RPMI8226 (cell line): ENCODE measurements around the gene GPR31.

Experiments
- DNase-seq: peaks from one replicate; pipeline ENCODE4 v3.0.0-alpha.2; 2015

GPR31 gene

GRCh38 chr6:167116109-167116837 is 41.5 kb downstream of the GPR31 start:
- DNase-seq: no peak

DNA sequence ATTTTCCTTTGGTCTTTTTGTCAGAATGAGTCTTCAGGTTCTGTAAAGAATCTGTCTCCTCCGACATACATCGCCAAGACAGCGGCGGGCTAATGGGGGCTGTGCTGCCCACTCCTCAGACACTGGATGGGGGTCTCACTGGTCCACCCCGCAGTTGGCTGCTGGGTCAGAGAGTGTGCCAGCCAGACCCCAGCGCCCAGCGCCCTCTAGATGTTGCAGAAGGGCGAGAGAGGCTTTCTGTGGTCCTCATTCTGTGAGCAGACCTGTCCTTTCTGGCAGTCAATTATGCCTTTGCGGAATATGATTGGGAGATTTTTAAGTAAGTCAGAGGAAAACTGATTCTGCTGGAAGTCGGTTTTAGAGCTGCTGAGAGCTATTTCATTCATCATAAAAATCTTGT is 42.7 kb downstream of the GPR31 start:
- no peak for DNase-seq

GRCh38 chr6:167113935-167114910 is 43.6 kb downstream of the GPR31 start:
- no peak for DNase-seq

DNA sequence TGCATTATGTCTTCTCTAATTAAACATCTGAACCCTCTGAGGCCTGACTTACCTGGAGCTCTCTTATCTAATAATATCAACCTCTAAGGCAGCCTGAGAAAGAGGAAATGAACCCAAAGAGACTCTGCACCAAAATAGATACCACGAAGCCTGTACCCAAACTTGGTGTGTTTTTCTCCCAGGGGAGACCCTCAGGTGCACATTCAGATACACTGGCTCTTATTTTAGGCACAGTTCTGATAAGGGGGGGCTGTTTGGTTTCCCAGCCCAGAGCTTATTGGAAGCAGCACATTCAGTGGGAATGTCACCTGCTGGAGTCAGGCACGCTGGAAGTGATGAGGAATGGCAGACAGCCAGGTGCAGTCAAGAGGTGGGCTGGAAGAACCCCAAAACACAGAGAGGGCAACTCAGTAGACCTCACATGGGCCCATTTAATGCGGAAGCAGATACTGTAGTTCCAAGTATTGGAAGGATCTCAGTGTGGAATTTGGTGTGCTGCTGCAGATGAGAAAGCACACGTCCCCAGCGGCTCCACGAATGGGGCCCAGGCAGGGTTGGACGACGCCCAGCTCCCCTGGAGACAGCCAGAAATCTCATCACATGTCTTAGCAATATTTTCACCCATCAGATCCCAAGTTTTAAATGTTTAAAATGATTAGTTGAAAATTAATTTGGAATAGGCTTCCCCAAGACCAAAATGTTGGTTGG is 44.6 kb downstream of the GPR31 start:
- peak; percentile 25 for DNase-seq

GRCh38 chr6:167112421-167112820 is 45.4 kb downstream of the GPR31 start:
- no peak for DNase-seq

- no peak for DNase-seq
Observed at GRCh38 chr6:167111597-167111996, 46.2 kb downstream of the GPR31 start.

DNA sequence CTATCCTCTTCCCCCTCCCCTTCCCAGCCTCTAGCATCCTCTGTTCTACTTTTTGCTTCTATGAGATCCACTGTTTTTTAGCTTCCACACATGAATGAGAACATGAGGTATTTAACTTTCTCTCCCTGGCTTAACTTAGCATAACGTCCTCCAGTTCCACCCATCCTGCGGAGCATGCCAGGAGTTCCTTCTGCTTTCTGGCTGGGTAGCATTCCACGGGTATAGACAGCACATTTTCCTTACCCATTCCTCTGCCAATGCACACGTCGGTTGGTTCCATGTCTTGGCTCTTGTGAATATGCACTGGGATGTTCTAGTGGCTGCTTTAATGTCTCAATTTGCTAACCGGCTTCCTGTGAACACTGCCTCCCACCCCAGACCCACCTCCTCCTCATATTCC is 48.1 kb downstream of the GPR31 start:
- no peak for DNase-seq

DNA sequence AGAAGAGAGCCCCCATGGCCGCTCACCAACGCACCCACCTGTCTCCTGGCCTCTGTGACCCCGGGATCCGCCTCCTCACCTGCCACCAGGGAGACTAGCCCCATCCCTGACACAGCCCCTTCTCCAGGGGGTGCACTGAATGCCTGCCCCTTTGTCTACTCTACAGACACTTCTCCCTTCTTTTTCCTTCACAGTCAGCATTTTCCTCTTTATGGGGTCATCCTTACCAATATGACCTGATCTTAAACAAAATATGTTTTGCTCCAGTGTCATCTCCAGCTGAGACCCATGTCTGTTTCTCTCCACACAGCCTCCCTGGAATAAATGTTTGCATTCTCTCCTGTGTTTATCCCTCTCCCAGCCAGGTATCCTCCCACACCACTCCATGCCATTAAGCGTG is 49.5 kb downstream of the GPR31 start:
- no peak for DNase-seq

DNA sequence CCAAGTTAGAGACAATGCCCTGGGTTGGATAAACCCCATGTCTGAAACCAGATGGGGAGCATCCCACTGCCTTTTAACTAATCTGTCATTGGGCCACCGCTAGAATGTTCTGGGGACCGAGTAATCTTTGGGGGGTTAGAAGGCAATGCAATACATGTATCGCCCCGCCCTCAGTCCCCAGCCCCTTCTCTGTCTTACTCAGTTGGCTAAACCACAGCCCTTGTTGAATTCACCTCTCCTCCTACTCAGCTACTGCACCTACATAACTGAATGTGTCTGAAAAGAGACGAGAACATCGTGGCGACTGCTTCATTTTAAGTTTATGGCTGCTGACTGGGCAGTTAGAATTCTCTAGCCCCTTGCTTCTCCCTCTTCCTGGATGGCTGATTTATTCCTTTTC is 50.0 kb downstream of the GPR31 start:
- no peak for DNase-seq

- no peak for DNase-seq
Observed at GRCh38 chr6:167106406-167106805, 51.4 kb downstream of the GPR31 start.
